ENCODE measurements around the gene MSX1. TPM values are rescaled to one million over a fixed set of nuclear protein-coding genes. Genes with fewer than 3 reads are reported as not detected.

The MSX1 gene
- total and polyA plus RNA-seq, 2 of the 8 experiments (the other 6 are each of a cell fraction or from before 2014, with no cell fraction given) = 0.47 TPM; not detected in 1

GRCh38 chr4:4857001-4857808 is 2.3 kb upstream of the MSX1 start (continued):
- peak; percentile 90; the same call in 1 of the 2 replicates for TF ChIP-seq CBX8 (IDR thresholded peaks at IDR 0.05; ENCODE audit: borderline replicate concordance, low read depth, low read length)
